Testis (tissue), 3 donors: ENCODE measurements around the gene FARP1. TPM values are rescaled to one million over a fixed set of nuclear protein-coding genes. Genes with fewer than 3 reads are reported as not detected.
A peak's percentile ranks its signal among the peaks of the same experiment; 100 is the strongest.

Experiments
- DNase-seq: peaks from one replicate; pipeline ENCODE4 v3.0.0-alpha.2; 2019
- H3K27ac ChIP-seq, 2 donors: fragments of 200-600 bp; sonication (generic); one replicate each; pipeline ENCODE4 v1.5.1; 2019
- H3K27me3 ChIP-seq: fragments of 200-600 bp; sonication (generic); one replicate; pipeline ENCODE4 v1.5.1; 2019
- H3K36me3 ChIP-seq: fragments of 200-600 bp; sonication (generic); one replicate; pipeline ENCODE4 v1.5.1; 2017; ENCODE audit warnings: low read depth; ENCODE audit errors: missing control alignments
- H3K4me1 ChIP-seq: fragments of 200-600 bp; sonication (generic); one replicate; pipeline ENCODE4 v1.5.1; 2019
- H3K4me3 ChIP-seq, 2 donors: fragments of 200-600 bp; sonication (generic); one replicate each; pipeline ENCODE4 v1.5.1; 2017 to 2019
- H3K9me3 ChIP-seq: fragments of 200-600 bp; sonication (generic); one replicate; pipeline ENCODE4 v1.5.1; 2017
- POLR2A ChIP-seq: fragments of 450-650 bp; IDR thresholded peaks from one replicate; pipeline ENCODE4 v1.6.1; 2017; ENCODE audit warnings: antibody characterized with exemption, mild to moderate bottlenecking, moderate library complexity
- WGBS, 2 donors: methylation state at CpG; one replicate each; pipeline ENCODE4 v1.1.5; 2018; 5-methylcytosine and 5-hydroxymethylcytosine counted together
- intact Hi-C: fragments of 100-400 bp; cut with DNase I; formaldehyde crosslinking; loops from one replicate; pipeline ENCODE4 v1.15.1; 2023; ENCODE audit warnings: low total_unique reads
- polyA plus RNA-seq: library from polyadenylated mRNA; stranded (reverse); fragments of 350-450 nt; fragmentation: Illumina TruSeq; extraction: RNeasy Lipid Tissue Mini Kit (QIAGEN cat#74804); gene quantifications from one replicate; pipeline ENCODE4 v1.2.3, GENCODE V29; 2014; ENCODE audit warnings: low read depth, low replicate concordance; ENCODE audit not compliant: insufficient read depth
- total RNA-seq, 2 donors: library from RNA; depleted of rRNA; stranded (reverse); fragments of >200 nt; gene quantifications; one replicate each; pipeline ENCODE4 v1.2.3, GENCODE V29; 2016
- TF ChIP-seq, protein P1 (sequence below), 3 experiments: fragments of 450-650 bp in 2 of 3; fragments of 200-600 bp in 1 of 3; sonication (generic) in 1 of 3; IDR thresholded peaks; one replicate each; pipeline ENCODE4 v1.5.1; 2016 to 2019; ENCODE audit warnings: antibody characterized with exemption in 3 of 3, mild to moderate bottlenecking in 2 of 3, moderate library complexity in 1 of 3

Gene FARP1
- total and polyA plus RNA-seq, 3 donors from 2014 or later: 54.0 to 130 (median 69.1) TPM

DNA sequence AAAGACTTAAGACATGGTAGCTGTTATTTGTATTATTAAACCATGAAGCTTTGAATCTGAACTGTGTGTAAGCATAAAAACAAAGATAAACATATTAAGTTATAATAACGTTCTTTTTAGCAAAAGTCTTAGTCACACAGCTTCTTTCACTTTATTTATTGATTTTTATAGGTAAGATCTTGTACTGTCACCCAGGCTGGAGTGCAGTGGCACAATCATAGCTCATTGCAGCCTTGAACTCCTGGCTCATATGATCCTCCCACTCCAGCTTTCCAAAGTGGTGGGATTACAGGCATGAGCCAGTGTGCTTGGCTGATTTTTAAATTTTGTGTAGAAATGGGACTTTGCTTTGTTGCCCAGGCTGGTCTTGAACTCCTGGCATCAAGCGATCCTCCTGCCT is 13.4 kb downstream of the FARP1 start:
- intact Hi-C loops: no loop called here
- TF ChIP-seq POLR2A: no peak
- TF ChIP-seq, protein P1, sequence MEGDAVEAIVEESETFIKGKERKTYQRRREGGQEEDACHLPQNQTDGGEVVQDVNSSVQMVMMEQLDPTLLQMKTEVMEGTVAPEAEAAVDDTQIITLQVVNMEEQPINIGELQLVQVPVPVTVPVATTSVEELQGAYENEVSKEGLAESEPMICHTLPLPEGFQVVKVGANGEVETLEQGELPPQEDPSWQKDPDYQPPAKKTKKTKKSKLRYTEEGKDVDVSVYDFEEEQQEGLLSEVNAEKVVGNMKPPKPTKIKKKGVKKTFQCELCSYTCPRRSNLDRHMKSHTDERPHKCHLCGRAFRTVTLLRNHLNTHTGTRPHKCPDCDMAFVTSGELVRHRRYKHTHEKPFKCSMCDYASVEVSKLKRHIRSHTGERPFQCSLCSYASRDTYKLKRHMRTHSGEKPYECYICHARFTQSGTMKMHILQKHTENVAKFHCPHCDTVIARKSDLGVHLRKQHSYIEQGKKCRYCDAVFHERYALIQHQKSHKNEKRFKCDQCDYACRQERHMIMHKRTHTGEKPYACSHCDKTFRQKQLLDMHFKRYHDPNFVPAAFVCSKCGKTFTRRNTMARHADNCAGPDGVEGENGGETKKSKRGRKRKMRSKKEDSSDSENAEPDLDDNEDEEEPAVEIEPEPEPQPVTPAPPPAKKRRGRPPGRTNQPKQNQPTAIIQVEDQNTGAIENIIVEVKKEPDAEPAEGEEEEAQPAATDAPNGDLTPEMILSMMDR (IDR thresholded peaks at IDR 0.05): no peak
- no peak for DNase-seq
- H3K27me3 ChIP-seq: no peaks in the 10 kb centered on the region
- 76 to 80% methylated on average over 2 of the region's 2 CpGs for WGBS, 2 donors
- no peak overlapping the region for H3K27ac ChIP-seq
- H3K36me3 ChIP-seq: no peaks in the 10 kb centered on the region
- H3K4me1 ChIP-seq: no peaks in the 10 kb centered on the region
- H3K4me3 ChIP-seq: no peak overlapping the region
- no peaks in the 10 kb centered on the region for H3K9me3 ChIP-seq

DNA sequence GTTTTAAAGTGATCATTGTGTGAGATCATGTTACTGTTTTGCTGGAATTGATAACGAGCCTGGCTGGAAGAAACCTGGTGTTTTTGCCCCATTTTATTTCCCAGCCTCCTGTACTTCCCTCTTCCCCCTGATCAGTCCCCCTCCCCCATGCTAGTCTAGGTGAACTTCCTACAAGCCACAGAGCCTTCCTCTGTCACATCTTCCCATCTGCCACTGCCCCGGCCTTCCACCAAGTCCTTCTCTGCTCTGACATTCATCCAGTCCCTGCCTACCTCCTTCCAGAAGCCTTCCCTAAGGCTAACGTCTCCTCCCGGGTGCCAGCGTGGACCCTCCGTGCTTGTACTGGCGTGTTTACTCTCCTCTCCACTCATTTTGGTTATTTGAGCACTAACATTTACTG is 14.3 kb downstream of the FARP1 start:
- 82 to 87% methylated on average over 7 of the region's 7 CpGs for WGBS, 2 donors
- DNase-seq: no peak

DNA sequence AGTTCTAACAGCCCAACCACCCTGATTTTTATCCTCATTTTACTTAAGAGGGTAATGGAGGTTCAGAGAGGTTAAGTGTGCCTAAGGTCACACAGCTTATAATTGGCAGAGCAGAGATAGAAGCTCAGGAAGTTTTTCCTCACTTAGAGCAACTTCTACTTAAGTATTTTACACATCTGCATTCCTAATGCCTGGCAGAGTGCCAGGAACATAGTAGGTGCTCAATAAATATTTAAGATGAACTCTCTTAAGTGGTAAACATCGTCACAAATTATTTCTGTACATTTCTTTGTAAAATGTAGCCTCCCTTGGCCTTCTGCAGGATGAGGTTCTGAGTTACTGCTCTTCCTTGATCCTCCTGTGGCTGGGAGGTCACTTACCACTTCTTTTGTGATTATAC is 14.7 kb downstream of the FARP1 start:
- Histone ChIP-seq H3K4me3 (no peak overlapping the region), H3K27me3 (no peaks in the 10 kb centered on the region), H3K36me3 (no peaks in the 10 kb centered on the region), H3K4me1 (no peaks in the 10 kb centered on the region), H3K9me3 (no peaks in the 10 kb centered on the region), H3K27ac (no peak overlapping the region)
- no peak for DNase-seq
- 77 to 79% methylated on average over 1 of the region's 1 CpG for WGBS, 2 donors
- TF ChIP-seq, protein P1 (IDR thresholded peaks at IDR 0.05): no peak
- no peak for TF ChIP-seq POLR2A
- intact Hi-C loops: no loop called here

More for the DNA sequence above, 14.3 kb downstream of the FARP1 start:
- TF ChIP-seq POLR2A: no peak
- TF ChIP-seq, protein P1 (IDR thresholded peaks at IDR 0.05): no peak
- Histone ChIP-seq H3K9me3 (no peaks in the 10 kb centered on the region), H3K4me3 (no peak overlapping the region), H3K27me3 (no peaks in the 10 kb centered on the region), H3K27ac (no peak overlapping the region), H3K36me3 (no peaks in the 10 kb centered on the region), H3K4me1 (no peaks in the 10 kb centered on the region)
- intact Hi-C loops: no loop called here

DNA sequence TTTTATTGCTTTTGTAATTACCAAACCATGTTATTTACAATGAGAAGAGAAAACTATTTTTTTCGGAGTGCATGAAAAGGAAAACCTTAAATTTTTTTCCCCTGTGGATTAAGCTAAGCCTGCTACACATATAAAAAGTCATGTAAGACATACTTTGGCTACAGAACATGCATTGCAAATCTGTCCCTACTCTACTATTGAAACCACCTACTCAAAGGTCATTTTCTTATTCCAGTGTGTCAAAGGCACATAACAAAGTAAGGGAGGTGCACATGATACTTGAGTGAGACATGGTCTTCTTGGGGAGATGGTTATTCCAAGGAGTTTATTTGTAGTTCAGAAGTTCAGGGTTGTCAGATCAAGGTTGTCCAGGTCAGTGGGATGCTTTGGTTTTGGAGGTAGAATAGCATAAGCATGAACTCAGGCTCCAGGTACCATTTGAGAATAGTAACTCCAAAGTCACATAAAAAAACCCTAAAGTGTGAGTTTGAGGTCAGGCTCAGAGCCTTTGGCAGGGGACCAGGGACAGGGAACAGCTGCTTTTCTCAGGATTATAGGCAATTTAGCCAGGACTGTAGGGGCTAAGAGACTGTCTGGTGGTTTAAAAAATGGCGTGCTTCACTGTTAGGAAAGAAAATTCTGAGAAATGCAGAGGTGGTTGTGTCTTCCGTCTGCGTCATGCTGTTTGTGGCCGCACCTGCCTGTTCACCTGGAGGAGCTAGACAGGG is 15.4 kb downstream of the FARP1 start:
- Histone ChIP-seq H3K27ac (no peak overlapping the region), H3K4me3 (no peak overlapping the region), H3K36me3 (no peaks in the 10 kb centered on the region), H3K4me1 (no peaks in the 10 kb centered on the region), H3K9me3 (no peaks in the 10 kb centered on the region), H3K27me3 (no peaks in the 10 kb centered on the region)
- intact Hi-C loops: no loop called here
- DNase-seq: peak; percentile 51
- no peak for TF ChIP-seq POLR2A
- TF ChIP-seq, protein P1 (IDR thresholded peaks at IDR 0.05): no peak
- WGBS, 2 donors: 75 to 77% methylated on average over 5 of the region's 5 CpGs

DNA sequence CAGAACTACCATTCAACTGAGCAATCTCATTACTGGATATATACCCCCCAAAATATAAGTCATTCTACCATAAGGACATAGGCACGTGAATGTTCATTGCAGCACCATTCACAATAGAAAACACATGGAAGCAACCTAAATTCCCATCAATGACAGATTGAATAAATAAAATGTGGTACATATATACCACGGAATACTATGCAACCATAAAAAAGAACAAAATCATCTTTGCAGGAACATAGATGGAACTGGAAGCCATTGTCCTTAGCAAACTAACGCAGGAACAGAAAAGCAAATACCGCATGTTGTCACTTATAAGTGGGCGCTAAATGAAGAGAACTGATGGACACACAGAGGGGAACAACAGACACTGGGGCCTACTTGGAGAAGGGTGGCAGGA is 20.0 kb downstream of the FARP1 start:
- no peaks in the 10 kb centered on the region for H3K9me3 ChIP-seq
- no peaks in the 10 kb centered on the region for H3K36me3 ChIP-seq
- 91 to 98% methylated on average over 5 of the region's 5 CpGs for WGBS, 2 donors

More for the DNA sequence above, 20.0 kb downstream of the FARP1 start:
- Histone ChIP-seq H3K27me3 (no peaks in the 10 kb centered on the region), H3K4me1 (no peaks in the 10 kb centered on the region), H3K4me3 (no peak overlapping the region), H3K27ac (no peak overlapping the region)
- DNase-seq: no peak
- no peak for TF ChIP-seq POLR2A
- TF ChIP-seq, protein P1 (IDR thresholded peaks at IDR 0.05): no peak
- intact Hi-C loops: no loop called here
